Measurements from ENCODE around the gene ADGRB3.

ADGRB3 gene

GRCh38 chr6:68634726-68635411 is at the start of gene ADGRB3:
Gene ADGRB3 (plus strand): TSS chr6:68635282. CDS start chr6:68638676, 3,394 bp downstream.
- no peak for DNase-seq (ENCODE audit: low spot score)

DNA sequence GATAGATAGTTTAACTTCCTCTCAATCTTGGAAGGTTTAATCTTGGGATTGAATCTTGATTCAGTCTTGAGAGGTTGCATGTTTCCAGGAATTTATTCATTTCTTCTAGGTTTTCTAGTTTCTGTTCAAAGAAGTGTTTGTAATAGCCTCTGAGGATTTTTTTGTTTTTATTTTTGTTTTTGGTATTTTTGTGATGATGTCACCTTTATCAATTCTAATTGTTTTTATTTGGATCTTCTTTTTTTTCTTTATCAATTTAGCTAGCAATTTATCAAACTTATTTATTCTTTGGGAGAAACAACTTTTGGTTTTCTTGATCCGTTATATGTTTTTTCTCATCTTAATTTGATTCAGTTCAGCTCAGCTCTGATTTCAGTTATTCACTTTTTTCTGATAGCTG is 41.5 kb upstream of the ADGRB3 start:
- no peak for DNase-seq (ENCODE audit: low spot score)

GRCh38 chr6:68597642-68598041 is 37.4 kb upstream of the ADGRB3 start:
- DNase-seq (ENCODE audit: low spot score) = no peak

GRCh38 chr6:68615938-68616337 is 19.1 kb upstream of the ADGRB3 start:
- no peak for DNase-seq (ENCODE audit: low spot score)

GRCh38 chr6:68625998-68626397 is 9.1 kb upstream of the ADGRB3 start:
- DNase-seq (ENCODE audit: low spot score) = no peak

DNA sequence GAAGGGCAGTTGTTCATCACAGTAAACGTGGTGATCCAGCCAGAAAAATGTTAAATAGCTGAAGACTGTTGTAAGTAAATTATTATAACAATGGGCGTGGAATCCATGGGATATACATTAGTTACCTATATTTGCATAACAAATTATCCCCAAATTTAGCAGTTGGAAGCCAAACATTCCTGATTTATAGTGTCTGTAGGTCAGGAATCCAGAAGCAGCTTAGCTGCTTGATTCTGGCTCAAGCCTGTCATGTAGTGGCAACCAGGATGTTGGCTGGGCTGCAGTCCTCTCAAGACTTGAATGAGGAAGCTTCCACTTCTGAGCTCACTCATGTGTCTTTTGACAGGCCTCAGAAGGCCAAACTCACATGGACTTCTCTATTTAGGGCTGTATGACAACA is 6.9 kb upstream of the ADGRB3 start:
- no peak for DNase-seq (ENCODE audit: low spot score)

- DNase-seq (ENCODE audit: low spot score) = no peak
Observed at GRCh38 chr6:68632734-68633133, 2.3 kb upstream of the ADGRB3 start.

DNA sequence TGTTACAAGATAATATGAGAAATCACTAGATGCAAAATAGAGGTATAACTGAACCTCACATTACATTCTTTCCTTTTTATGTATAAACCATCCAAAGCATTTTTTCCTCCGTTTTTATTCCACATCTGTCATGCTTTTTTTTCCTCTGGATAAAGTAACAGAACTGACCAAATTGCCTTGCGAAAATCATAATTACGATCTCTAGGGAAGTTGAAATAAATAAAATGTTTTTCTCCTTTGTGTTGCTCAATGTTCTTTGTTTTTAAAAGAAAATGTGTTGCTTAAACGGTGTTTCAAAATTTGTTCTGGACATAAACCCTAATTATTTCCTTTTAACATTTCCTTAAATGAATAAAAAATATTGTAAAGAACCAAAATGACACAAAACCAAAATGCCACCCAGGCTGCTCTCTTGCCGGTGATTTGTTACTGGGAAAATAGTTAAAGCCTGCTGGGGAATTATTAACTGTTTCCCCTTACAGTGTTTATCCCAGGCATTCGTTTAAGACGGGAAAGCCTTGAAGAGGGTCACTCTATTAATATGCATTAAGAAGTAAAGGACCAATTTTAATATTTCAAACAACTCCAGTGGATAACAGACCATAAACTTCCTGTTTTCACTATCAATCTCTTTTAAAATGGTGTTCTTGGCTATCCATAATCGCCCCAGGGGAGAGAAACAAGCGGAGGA is 1.7 kb upstream of the ADGRB3 start:
- no peak for DNase-seq (ENCODE audit: low spot score)

- DNase-seq (ENCODE audit: low spot score) = no peak
Observed at GRCh38 chr6:68633972-68634725, 933 bp upstream of the ADGRB3 start.

DNA sequence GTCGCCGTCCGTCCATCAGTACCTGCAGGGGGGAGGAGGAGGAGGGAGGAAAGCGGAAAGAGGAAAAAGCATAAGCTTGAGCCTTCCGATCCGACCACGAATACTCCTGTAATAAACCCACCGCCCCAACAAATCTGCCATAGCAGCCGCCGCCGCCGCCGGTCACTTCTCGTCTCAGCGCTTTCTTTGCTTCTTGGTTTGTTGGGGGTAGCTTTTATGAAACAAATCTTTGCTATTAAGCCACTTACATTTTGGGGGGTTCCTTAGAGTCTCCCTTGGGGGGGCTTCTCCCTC is 277 bp downstream of the ADGRB3 start:
- DNase-seq (ENCODE audit: low spot score) = no peak

GRCh38 chr6:68635706-68636513 is 828 bp downstream of the ADGRB3 start:
- DNase-seq (ENCODE audit: low spot score) = no peak

DNA sequence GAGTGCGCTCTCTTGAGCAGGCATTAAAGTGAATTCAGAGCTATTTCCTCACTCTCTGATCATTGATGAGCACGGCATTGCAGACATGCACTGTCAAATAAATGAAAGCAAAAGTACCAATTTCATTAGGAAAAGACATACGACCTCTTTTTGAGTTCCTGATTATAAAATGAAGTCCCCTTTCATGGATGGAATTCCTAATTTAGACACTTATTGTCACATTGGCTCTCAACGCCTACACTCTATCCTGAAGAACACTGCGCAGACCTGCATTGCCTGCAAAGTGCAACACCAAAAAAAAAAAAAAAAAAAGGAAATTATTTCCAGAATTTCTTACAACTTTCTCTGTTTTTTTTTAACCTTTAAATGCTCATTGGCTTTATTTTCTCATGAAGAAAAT is 1.6 kb downstream of the ADGRB3 start:
- DNase-seq (ENCODE audit: low spot score) = no peak

GRCh38 chr6:68637071-68637470 is 2.0 kb downstream of the ADGRB3 start:
- no peak for DNase-seq (ENCODE audit: low spot score)

DNA sequence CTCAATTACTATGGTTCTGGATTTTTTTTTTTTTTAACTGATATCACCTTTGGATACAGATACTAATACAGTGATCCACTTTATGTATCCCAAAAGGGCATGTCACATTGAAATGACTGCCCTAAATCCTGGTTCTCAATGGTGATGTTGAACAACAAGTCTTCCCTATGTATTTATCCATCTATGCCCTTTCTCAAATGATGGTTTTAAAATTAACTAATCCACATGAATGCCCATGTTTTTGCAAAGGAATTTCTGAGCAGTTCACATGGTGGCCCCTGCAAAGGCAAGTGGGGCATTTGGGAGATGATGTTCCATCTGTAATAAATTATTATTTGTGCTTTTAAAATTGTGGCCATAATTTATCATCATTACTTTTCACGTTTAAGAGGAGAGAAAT is 2.7 kb downstream of the ADGRB3 start:
- DNase-seq (ENCODE audit: low spot score) = no peak

DNA sequence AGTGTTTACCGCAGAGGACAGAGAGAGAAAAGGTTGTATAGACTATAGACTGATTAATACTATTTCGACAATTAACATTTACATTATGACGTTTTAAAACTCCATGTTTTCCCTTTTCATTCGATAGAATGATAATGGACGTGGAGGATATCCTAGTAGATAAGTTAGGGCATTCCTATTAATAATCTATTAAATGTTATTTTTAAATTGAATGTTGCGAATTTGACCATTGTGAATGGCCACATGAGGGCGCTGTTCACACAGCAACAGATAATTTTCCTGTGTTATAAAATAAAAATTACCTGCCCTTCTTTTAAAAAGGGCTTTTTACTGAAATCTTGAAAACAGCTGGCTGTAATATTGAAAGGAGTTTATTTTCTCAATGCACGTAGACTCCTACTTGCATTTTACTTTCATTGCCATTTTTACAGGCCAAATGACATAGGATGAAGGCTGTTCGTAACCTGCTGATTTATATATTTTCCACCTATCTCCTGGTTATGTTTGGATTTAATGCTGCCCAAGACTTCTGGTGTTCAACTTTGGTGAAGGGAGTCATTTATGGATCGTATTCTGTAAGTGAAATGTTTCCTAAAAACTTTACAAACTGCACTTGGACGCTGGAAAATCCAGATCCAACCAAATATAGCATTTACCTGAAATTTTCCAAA is 3.3 kb downstream of the ADGRB3 start:
- peak; percentile 41 for DNase-seq (ENCODE audit: low spot score)

GRCh38 chr6:68639211-68639610 is 4.1 kb downstream of the ADGRB3 start:
- no peak for DNase-seq (ENCODE audit: low spot score)

- DNase-seq (ENCODE audit: low spot score) = no peak
Observed at GRCh38 chr6:68639826-68640490, 4.9 kb downstream of the ADGRB3 start.

DNA sequence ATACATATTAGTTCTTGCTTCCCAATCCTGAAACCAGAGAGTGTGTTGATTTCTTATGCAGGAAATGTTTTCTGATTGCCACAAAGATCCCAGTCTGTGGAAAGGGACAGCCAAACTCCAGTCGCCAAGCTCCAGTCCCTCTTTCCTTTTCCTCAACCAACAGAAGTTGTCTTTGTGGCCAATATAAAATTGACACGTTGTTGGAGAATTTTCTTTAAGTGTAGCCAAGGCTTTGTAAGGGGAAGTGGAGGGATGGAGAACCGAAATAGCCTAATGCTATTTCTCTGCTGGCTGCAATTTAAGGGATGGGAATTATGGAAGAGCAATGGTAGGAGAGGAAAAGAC is 5.4 kb downstream of the ADGRB3 start:
- no peak for DNase-seq (ENCODE audit: low spot score)

DNA sequence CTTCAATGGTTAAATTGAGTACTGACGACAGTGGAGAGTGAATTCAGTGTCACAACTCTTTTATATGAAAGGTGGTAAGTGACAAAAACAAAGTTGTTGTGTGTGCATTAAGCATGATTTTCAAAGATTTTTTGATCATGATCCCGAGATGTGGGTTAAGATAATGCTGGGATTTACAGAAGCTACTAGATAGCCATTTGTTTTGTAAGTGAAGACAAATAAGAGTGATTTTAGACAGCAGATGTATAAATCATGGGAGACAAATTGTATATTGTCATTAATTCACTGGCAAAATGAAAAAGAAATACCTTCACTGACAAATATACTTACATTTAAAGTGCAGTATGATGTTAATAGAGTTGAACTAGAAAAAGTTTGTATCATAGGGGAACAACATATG is 6.1 kb downstream of the ADGRB3 start:
- DNase-seq (ENCODE audit: low spot score) = no peak

GRCh38 chr6:68642081-68642480 is 7.0 kb downstream of the ADGRB3 start:
- DNase-seq (ENCODE audit: low spot score) = no peak

GRCh38 chr6:68642977-68643376 is 7.9 kb downstream of the ADGRB3 start:
- DNase-seq (ENCODE audit: low spot score) = no peak

- no peak for DNase-seq (ENCODE audit: low spot score)
Observed at GRCh38 chr6:68649669-68650068, 14.6 kb downstream of the ADGRB3 start.

All from LoVo (cell line).